Stimulated activated CD4-positive, alpha-beta T cell treated with anti-CD3 and anti-CD28 coated beads, Interleukin-12 subunit alpha, Interleukin-12 subunit beta, amount 100 ng/mL, for 4 hours (primary cell): ENCODE measurements around the gene IFITM10.
"Not testable (repeated sequence)": the region's sequence is repeated elsewhere in the genome, so short reads cannot be mapped to it uniquely, and the experiment has no call there.

Experiments
- DNase-seq: peaks from one replicate; pipeline ENCODE4 v3.0.0-alpha.2; 2020

Gene IFITM10

GRCh38 chr11:1689250-1690166 is 60.9 kb downstream of the IFITM10 start:
- DNase-seq, result not testable (repeated sequence)

- not testable (repeated sequence) for DNase-seq
Measured at GRCh38 chr11:1688336-1688947, 62.0 kb downstream of the IFITM10 start.

GRCh38 chr11:1686220-1686619 is 64.2 kb downstream of the IFITM10 start:
- DNase-seq, result not testable (repeated sequence)

- DNase-seq, result not testable (repeated sequence)
Measured at GRCh38 chr11:1684886-1685874, 65.2 kb downstream of the IFITM10 start.

- DNase-seq, result not testable (repeated sequence)
Measured at GRCh38 chr11:1683904-1684572, 66.4 kb downstream of the IFITM10 start.

GRCh38 chr11:1683216-1683615 is 67.2 kb downstream of the IFITM10 start:
- not testable (repeated sequence) for DNase-seq
